HL-60/S4 treated with retinoic acid at 250 ng/mL for 4 days and 3 days (cell line): Measurements from ENCODE around the gene PDE3B.
"Not testable (repeated sequence)": the region's sequence is repeated elsewhere in the genome, so short reads cannot be mapped to it uniquely, and the experiment has no call there.

ENCODE experiments used
- in situ Hi-C: fragments of 300-500 bp; cut with MboI; formaldehyde crosslinking; loops from 2 replicates; pipeline ENCODE4 v1.7.0; 2022; ENCODE audit warnings: low sequenced_read_pairs

The PDE3B gene

DNA sequence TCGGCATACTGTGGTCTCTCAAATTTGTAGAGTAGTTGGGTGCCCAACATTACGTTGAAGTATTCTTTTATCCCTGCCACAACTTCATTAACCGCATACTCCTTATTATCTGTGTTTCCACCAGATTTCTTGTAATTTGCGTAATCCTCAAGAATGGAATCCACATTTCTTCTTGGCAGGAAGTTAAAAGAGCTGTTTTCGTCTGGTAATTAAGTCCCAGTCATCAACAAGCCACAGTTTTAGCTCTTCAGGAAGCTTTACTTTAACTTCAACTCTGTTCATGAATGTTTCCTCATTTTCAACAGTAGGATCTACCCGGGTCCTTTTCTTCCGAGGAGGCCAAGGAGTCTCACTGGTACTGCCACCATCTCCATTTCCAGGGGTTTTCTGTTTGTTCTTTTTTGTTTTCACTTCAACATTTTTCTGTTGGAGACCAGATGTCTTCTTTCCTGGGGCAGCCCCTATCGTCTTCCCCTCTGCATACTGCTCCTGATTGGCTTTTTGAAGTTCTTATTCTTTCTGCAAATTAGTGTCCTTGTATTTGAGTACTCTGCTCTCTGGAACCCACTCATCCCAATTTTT lies 30.3 kb downstream of the PDE3B start:
- in situ Hi-C loops, result no loop called here

DNA sequence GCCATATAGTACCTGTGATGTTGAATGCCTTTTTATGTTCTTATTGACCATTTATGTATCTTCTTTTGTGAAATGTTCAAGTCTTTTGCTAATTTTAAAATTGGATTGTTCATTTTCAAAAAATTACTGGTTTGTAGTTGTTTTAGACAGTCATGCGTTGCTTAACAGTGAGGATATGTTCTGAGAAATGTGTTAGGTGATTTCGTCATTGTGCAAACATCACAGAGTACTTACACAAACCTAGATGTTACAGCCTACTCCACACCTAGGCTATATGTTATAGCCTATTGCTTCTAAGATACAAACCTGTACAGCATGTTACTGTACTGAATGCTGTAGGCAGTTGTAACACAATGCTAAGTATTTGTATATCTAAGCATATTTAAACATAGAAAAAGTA lies 32.5 kb downstream of the PDE3B start:
- in situ Hi-C loops, result no loop called here

DNA sequence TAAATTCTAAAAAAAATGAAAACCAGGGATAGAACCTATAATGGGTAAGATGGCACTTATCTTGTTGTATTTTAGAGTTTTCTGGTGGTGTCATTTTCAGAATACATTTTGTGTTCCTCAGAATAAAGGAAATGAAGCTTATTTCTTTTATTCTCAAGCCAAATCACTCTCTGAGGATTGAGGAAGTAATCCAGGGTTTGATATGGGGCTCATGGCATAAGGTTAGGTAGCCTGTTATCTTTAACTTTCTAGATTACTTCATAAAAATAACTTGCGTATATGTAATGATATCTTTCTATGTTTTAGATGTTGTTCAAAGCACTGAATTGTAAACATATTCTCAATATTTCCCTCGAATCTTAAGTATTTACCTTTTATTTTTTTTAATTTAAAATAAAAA lies 33.5 kb downstream of the PDE3B start:
- in situ Hi-C loops, result no loop called here

DNA sequence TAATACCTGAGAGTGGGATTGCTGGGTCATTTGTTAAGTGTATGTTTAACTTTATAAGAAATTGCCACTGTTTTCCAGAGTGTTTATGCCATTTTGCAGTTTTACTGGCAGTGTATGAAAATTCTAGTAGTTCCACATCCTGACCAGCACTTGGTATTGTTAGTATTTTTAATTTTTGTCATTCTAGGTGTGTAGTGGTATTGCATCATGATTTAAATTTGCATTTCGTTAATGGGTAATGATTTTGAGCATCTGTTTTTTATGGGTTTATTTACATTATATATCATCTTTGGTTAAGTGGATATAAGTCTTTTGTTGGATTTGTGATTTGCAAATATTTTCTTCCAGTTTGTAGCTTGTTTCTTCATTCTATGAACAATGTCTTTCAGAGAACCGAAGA lies 34.7 kb downstream of the PDE3B start:
- in situ Hi-C loops, result no loop called here

DNA sequence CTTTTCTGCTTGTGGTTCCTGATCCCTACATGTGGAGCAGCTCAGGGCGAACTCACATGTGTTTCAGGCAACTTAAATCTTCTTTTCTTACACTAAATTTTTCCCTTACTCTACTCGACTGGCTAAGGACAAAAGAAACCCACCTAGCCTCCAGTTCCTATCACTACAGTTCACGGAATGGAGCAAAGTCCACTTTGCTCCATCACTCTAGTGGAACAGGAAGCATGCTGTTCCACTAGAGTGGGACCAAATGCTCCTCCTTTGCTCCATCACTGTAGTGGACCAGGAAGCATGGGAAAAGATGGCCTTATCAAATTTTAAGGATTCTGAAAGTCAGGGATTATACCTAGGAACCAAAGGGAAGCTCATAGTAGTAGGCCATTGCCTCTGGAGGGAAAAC lies 36.1 kb downstream of the PDE3B start:
- in situ Hi-C loops, result no loop called here

DNA sequence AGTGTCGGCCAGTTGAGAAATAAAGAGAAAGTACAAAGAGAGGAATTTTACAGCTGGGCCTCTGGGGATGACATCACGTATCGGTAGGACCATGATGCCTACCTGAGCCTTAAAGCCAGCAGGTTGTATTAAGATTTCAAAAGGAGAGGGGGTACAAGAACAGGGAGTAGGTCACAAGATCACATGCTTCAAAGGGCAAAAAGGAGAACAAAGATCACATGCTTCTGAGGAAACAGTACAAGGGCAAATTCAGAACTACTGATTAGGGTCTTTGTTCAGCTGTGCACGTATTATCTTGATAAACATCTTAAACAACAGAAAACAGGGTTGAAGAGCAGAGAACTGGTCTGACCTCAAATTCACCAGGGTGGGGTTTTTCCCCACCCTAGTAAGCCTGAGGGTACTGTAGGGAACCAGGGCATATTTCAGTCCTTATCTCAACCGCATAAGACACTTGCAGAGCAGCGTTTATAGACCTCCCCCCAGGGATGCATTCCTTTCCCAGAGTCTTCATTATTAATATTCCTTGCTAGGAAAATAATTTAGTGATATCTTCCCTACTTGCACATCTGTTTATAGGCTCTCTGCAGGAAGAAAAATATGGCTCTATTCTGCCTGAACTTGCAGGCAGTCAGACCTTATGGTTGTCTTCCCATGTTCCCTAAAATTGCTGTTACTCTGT lies 40.8 kb downstream of the PDE3B start:
- in situ Hi-C loops, result not testable (repeated sequence)

DNA sequence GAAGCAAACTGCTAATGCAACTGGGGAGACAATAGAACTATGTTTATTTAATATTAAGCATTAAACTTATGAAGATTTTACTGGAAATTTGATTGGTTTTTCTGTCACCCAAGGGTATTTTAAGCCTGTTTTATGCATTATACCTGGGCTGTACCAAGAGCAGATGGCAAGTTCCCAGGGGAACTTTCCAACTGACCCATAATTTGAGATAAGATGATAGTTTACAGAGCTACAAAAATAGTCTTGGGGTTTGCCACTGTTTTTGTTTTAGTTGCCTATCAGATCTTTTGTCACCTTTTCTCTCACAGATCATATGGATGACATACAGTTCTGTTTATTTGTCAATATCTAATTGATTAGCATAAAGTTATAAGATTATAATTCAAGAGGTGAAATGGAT lies 43.9 kb downstream of the PDE3B start:
- in situ Hi-C loops, result no loop called here

DNA sequence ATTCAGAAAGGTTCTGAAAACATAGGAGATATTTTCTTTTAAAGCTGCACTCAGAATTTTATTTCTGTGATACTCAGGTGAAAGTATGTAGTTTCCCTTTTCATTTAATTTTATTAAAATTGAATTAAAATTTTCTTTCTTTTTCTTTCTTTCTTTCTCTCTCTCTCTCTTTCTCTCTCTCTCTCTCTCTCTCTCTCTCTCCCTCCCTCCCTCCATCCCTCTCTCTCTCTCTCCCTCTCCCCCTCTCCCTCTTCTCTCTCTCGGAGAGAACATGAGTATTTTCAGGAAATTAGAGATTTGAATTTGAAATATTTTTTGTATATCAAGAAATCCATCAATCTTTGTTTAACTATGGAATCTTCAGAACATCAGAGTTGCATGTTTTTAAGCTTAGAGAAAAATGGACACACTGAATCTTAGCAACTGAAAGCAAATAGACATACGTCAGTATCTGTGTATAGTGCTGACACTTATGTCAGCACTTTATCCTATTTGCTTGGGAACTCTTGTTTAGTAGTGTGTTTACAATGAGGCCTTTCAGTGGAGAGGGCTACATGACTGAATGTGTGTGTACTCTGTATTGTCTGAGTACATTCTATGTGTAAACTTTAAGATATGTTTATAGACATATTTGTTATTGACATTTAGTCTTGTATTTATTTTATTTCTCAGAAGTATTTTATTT lies 44.5 kb downstream of the PDE3B start:
- in situ Hi-C loops, result no loop called here

DNA sequence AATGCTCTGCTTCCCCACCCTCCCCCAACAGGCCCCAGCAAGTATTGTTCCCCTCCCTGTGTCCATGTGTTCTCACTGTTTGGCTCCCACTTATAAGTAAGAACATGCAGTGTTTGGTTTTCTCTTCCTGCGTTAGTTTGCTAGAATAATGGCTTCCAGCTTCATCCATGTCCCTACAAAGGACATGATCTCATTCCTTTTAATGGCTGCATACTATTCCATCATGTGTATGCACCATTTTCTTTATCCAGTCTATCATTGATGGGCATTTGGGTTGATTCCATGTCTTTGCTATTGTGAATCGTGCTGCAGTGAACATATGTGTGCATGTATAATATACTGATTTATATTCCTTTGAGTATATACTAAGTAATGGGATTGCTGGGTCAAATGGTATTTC lies 52.1 kb downstream of the PDE3B start:
- in situ Hi-C loops, result not testable (repeated sequence)

DNA sequence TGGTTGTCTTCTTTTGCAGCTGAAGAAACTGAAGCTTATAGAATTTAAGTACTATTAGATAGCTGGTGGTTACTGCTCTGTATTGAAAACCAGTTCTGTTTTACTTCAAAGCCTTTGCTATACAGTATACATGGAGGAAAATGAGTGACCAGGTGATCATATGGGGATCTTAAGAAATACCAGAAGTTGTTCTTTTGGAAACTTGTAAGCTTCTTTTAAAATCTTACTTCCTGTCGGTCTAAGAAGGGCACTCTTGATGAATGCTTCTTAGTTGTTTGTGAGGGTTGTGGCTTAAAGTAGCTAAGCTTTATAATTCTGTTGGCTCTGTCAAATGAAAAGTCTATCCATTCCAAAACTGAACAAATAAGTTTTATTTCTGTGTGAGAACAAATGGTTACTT lies 55.2 kb downstream of the PDE3B start:
- in situ Hi-C loops, result no loop called here

DNA sequence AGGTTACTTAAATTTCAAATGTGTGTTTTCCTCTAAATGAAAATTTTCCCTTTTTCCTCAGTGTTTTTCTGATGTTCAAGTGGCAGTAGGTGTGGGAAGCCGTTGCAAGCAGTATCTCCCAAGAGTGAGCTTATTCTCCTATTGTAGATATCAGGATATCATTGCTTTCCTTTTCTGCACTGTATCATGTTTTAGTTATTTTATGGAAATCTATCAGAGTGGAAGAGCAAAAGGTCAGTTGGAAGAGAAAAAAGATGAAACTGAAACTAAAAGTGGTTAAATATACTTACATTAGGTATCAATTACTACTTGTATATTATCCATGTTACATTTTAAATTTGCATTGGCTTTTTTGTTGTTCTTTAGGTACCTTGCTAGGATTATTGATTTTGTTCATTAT lies 57.0 kb downstream of the PDE3B start:
- in situ Hi-C loops, result no loop called here

DNA sequence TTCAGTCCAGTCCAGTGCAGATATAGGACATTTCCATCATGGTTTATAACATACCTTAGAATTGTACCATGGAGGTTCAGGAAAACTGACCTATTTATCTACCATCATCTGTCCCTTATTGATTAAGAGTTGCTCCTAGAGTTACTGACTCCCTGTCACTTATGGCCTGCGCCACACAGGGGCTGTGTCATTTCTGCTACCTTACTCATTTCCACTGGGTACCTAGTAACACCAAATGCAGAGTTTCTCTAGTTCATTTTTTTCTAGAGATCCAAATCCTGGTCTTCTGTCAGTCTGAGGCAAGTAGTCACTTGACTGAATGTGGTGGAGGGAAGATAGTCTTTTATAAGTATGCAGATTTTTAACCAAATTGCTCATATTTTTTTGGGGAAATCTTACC lies 59.2 kb downstream of the PDE3B start:
- in situ Hi-C loops, result no loop called here

DNA sequence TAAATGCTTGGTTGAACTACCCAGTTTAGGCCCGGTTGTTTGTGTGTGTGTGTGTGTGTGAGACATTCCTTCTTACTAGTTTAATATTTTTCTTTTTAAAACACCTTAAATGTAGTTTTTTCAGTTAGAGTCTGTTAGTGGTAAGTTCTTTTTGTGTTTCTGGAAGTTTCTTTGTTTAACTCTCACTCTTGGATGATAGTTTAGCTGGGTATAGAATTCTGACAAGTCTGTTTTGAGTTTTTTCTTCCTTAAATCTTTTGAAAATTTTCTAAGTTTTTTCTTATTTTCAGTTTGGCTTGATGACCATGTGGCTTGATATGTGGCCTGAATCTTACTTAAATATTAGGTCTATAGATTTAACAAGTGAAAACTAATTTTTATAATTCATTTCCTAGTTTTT lies 60.1 kb downstream of the PDE3B start:
- in situ Hi-C loops, result no loop called here

DNA sequence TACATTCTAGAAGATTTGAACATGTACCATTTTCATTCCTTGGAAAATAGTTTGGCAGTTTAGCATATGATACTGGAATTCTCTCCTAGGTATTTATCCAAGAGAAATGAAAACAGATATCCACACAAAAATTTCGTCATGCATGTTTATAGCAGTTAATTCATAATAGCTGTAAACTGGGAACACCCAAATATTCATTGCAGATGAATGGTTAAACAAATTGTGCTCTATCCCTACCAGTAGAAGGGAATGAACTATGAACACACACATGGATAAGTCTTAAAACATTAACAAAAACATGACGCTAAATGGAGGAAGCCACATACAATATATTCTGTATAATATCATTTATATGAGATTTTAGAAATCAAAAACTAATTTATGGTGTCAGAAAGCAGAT lies 61.5 kb downstream of the PDE3B start:
- in situ Hi-C loops, result no loop called here

DNA sequence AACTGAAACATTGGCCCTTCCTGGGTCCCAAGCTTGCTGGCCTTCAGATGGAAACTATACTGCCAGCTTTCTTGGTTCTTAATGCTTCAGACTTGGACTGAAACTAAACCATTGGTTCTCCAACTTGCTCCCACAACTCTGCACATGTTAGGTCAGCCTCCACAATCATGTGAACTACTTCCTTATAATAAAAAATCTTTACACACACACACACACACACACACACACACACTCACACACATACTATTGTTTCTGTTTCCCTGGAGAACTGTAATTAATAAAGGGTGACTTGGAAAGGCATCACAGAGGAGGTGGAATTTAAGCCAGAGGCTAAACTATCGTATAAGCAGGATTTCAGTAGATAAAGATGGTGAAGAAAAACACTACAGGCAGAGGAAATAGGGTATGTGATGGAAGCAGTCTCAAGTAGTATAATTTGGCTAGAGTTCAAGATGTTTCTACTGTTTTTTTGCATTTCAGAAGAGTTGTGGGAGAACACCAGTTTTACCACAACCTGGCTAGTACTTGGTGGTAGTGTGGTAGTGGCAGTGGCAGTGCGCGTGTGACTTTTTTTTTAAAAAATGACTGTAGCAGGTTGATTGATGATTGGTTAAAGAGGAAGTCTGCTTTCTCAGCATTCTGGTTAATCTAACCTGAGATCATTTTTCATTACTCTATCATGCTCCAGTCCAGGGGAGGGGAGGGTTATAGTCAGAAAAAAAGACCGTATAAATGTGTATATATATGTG lies 70.1 kb downstream of the PDE3B start:
- in situ Hi-C loops, result no loop called here

DNA sequence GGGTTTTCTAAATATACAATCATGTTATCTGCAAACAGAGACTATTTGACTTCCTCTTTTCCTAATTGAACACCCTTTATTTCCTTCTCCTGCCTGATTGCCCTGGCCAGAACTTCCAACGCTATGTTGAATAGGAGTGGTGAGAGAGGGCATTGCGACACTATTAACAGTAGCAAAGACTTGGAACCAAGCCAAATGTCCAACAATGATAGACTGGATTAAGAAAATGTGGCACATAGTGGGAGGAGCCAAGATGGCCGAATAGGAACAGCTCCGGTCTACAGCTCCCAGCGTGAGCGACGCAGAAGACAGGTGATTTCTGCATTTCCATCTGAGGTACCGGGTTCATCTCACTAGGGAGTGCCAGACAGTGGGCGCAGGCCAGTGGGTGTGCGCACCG lies 72.1 kb downstream of the PDE3B start:
- in situ Hi-C loops, result not testable (repeated sequence)

DNA sequence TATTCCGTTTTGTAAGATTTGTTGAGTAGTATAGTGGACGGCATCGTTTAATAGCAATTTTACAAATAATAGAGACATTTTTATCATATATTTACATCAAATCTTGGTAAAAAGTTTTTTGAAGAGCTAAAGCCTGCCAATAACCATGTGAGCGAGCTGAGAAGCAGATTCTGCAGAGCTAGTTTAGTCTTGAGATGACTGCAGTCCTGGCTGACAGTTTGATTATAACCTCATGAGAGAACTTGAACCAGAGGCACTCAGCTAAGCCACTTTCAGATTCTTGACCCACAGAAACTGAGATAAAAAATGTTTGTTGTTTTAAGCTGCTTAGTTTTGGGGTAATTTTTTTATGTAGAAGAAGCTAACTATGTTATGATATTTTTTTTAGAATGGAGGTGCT lies 78.9 kb downstream of the PDE3B start:
- in situ Hi-C loops, result no loop called here

DNA sequence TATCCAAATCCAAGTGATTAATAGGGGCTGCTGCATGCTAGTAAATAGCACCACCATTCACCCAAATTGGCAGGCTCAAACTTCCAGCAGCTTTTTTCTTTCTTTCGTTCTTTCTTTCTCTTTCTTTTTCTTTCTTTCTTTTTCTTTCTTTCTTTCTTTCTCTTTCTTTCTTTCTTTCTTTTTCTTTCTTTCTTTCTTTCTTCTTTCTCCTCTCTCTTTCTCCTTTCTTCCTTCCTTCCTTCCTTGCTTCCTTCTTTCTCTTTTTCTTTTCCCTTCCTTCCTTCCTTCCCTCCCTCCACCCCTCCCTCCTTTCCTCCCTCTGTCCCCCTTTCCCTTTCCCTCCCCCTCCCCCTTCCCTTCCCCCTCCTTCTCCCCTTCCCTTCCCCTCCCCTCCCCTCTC lies 81.5 kb downstream of the PDE3B start:
- in situ Hi-C loops, result no loop called here

DNA sequence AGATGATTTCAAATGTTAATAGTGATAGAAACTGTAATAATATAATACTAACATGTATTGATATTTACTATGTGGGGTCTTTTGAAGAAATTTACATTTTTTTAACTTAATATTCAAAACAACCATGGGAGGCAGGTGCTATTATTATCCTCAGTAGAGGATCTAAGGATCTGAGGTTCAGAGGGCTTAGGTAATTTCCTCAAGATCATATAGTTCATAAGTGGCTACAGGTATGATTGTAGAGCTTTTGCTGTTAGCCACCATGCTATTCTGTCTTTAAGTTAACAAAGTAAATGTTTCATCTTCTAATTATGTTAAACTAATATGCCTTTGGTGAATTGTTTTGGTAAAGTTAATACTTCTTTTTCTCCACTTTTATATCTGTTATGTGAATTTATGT lies 83.6 kb downstream of the PDE3B start:
- in situ Hi-C loops, result no loop called here

DNA sequence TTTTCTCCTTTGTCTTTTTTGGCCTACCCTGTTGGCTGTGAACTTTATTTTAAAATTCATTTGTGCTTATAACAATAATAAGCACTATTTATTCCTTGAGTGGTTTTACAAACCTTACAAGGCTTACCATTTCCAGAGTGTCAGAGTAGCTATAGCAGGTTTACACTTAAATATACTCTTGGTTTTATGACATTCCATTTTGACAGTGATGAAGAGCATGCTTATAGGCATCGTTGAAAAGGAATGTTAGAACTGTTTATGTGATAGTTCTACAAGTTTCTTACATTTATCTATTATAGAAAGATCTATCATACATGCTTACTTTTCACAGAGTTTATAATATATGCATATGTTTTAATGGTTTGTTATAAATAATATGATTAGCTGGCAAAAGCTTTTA lies 84.1 kb downstream of the PDE3B start:
- in situ Hi-C loops, result no loop called here

DNA sequence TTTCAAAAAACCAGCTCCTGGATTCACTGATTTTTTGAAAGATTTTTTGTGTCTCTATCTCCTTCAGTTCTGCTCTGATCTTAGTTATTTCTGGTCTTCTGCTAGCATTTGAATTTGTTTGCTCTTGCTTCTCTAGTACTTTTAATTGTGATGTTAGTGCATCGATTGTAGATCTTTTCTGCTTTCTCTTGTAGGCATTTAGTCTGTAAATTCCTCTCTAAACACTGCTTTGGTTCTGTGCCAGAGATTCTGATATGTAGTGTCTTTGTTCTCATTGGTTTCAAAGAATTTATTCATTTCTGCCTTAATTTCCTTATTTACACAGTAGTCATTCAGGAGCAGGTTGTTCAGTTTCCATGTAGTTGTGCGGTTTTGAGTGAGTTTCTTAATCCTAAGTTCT lies 96.9 kb downstream of the PDE3B start:
- in situ Hi-C loops, result not testable (repeated sequence)

DNA sequence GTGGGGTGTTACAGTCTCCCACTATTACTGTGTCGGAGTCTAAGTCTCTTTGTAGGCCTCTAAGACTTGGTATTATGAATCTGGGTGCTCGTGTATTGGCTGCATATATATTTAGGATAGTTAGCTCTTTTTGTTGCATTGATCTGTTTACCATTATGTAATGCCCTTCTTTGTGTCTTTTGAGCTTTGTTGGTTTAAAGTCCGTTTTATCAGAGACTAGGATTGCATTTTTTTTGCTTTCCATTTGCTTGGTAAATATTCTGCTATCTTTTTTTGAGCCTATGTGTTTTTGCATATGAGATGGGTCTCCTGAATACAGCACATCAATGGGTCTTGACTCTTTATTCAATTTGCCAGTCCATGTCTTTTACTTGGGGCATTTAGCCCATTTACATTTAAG lies 97.6 kb downstream of the PDE3B start:
- in situ Hi-C loops, result no loop called here
